Stomach (tissue), 9 donors: ENCODE data around the gene RIN2. TPM values are rescaled to one million over a fixed set of nuclear protein-coding genes. Genes with fewer than 3 reads are reported as not detected.
"Not testable (repeated sequence)": the region's sequence is repeated elsewhere in the genome, so short reads cannot be mapped to it uniquely, and the experiment has no call there.

ENCODE experiments used
- DNase-seq, 2 donors: peaks; one replicate each; pipeline versions ENCODE4 v3.0.0 to v3.0.0-alpha.2; 2013 to 2019
- H3K27ac ChIP-seq, 5 donors: fragments of 200-600 bp in 4 of 5; sonication (generic) in 4 of 5; one replicate each; pipeline ENCODE4 v1.5.1; 2013 to 2019; ENCODE audit warnings: mild to moderate bottlenecking in 1 of 5, moderate library complexity in 1 of 5
- H3K27me3 ChIP-seq, 3 donors: fragments of 200-600 bp; sonication (generic); one replicate each; pipeline ENCODE4 v1.5.1; 2017 to 2019; ENCODE audit warnings: mixed run types in 1 of 3
- H3K36me3 ChIP-seq, 4 donors: fragments of 200-600 bp; sonication (generic); 1 replicate in 3 of 4; 2 replicates in 1 of 4; pipeline ENCODE4 v1.5.1; 2016 to 2019
- H3K4me1 ChIP-seq, 4 donors: fragments of 200-600 bp; sonication (generic); one replicate each; pipeline ENCODE4 v1.5.1; 2016 to 2019
- H3K4me3 ChIP-seq, 4 donors: fragments of 200-600 bp; sonication (generic) in 3 of 4; one replicate each; pipeline ENCODE4 v1.5.1; 2016 to 2019; ENCODE audit warnings: mild to moderate bottlenecking in 1 of 4
- H3K9me3 ChIP-seq, 4 donors: fragments of 200-600 bp; sonication (generic); one replicate each; pipeline ENCODE4 v1.5.1; 2016 to 2019
- EP300 ChIP-seq: sonication (generic); formaldehyde crosslinking; IDR thresholded peaks from one replicate; pipeline ENCODE4 v1.6.1; 2017; ENCODE audit warnings: antibody characterized with exemption
- POLR2A ChIP-seq, 4 donors: fragments of 450-650 bp; IDR thresholded peaks; one replicate each; pipeline ENCODE4 v1.6.1; 2016; ENCODE audit warnings: antibody characterized with exemption in 4 of 4, control low read depth in 2 of 4, mild to moderate bottlenecking in 1 of 4, moderate library complexity in 1 of 4
- POLR2AphosphoS5 ChIP-seq, 3 donors: sonication (generic); formaldehyde crosslinking; IDR thresholded peaks; one replicate each; pipeline ENCODE4 v1.6.1; 2016; ENCODE audit warnings: antibody characterized with exemption in 3 of 3
- WGBS, 5 donors: extraction: QIAGEN DNeasy Blood & Tissue Kit in 3 of 5; methylation state at CpG; one replicate each; pipeline versions ENCODE4 v1.1.5 to v1.1.7; 2013 to 2018; 5-methylcytosine and 5-hydroxymethylcytosine counted together
- intact Hi-C: fragments of 100-400 bp; cut with DNase I; formaldehyde crosslinking; loops from one replicate; pipeline ENCODE4 v1.15.1; 2023; ENCODE audit warnings: low total_unique reads
- polyA plus RNA-seq, 3 donors: library from polyadenylated mRNA; stranded (reverse); fragments of 200-250 nt; gene quantifications; one replicate each; pipeline ENCODE4 v1.2.3, GENCODE V29; 2013
- total RNA-seq, 5 donors: library from RNA; depleted of rRNA; stranded (reverse); fragments of >200 nt; gene quantifications; one replicate each; pipeline versions ENCODE4 v1.1.0 to v1.2.3, GENCODE V29; 2014 to 2016
- TF ChIP-seq, protein P1 (sequence below), 7 experiments: fragments of 450-650 bp in 4 of 7; fragments of 200-600 bp in 3 of 7; sonication (generic) in 3 of 7; IDR thresholded peaks; one replicate each; pipeline ENCODE4 v1.5.1; 2016 to 2019; ENCODE audit warnings: antibody characterized with exemption in 7 of 7, control low read depth in 2 of 7, mild to moderate bottlenecking in 1 of 7
- donor health status: healthy with polysubstance abuse.
- donor health status: Bipolar disorder and iron deficiency.
- donor health status: healthy.

The RIN2 gene
- total and polyA plus RNA-seq, 8 donors = 9.9 to 82.7 (median 27.0) TPM

- 47 to 77% (median 53%) methylated on average over 4 of the region's 4 CpGs for WGBS, 5 donors
- H3K9me3 ChIP-seq = no peaks in the 10 kb centered on the region
- H3K27me3 ChIP-seq = no peaks in the 10 kb centered on the region
- H3K27ac ChIP-seq = peak overlapping the region in 2 of 5 donors; percentile 2 to 6
- TF ChIP-seq EP300 = no peak
- TF ChIP-seq, protein P1, sequence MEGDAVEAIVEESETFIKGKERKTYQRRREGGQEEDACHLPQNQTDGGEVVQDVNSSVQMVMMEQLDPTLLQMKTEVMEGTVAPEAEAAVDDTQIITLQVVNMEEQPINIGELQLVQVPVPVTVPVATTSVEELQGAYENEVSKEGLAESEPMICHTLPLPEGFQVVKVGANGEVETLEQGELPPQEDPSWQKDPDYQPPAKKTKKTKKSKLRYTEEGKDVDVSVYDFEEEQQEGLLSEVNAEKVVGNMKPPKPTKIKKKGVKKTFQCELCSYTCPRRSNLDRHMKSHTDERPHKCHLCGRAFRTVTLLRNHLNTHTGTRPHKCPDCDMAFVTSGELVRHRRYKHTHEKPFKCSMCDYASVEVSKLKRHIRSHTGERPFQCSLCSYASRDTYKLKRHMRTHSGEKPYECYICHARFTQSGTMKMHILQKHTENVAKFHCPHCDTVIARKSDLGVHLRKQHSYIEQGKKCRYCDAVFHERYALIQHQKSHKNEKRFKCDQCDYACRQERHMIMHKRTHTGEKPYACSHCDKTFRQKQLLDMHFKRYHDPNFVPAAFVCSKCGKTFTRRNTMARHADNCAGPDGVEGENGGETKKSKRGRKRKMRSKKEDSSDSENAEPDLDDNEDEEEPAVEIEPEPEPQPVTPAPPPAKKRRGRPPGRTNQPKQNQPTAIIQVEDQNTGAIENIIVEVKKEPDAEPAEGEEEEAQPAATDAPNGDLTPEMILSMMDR (IDR thresholded peaks at IDR 0.05) = peak in 5 of 7 experiments; percentile 17 to 78 (median 25)
- H3K4me1 ChIP-seq = peaks cover 12 to 23% (median 14%) of the 10 kb centered on the region in 4 donors
- H3K36me3 ChIP-seq = peaks cover 0 to 48% (median 35%) of the 10 kb centered on the region in 4 donors
- no peak overlapping the region for H3K4me3 ChIP-seq
- intact Hi-C loops = no loop called here
- DNase-seq = peak in 1 of 2 donors; percentile 50
Measured at GRCh38 chr20:19802492-19803158, 44.6 kb downstream of the RIN2 start.

DNA sequence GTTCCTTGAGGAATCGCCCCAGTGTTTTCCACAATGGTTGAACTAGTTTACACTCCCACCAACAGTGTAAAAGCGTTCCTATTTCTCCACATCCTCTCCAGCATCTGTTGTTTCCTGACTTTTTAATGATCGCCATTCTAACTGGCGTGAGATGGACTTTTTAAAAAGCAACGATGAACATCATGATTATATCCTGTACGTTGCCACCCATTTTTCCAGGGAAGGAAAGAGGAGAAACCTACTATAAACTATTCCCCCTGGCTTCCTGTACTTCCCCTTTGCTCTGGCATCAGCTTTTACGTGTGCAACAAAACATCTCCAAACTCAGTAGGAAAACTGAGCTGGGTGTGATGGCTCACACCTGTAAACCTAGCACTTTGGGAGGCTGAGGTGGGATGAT is 48.2 kb downstream of the RIN2 start:
- peaks cover 13 to 29% (median 18%) of the 10 kb centered on the region in 4 donors for H3K4me1 ChIP-seq
- H3K27me3 ChIP-seq, DNase-seq, H3K4me3 ChIP-seq, H3K9me3 ChIP-seq, intact Hi-C loops: not testable (repeated sequence)
- 76 to 89% (median 85%) methylated on average over 7 of the region's 7 CpGs for WGBS, 5 donors
- peaks cover 0 to 33% (median 32%) of the 10 kb centered on the region in 4 donors for H3K36me3 ChIP-seq
- peak overlapping the region in 4 of 5 donors; percentile 7 to 60 (median 35) for H3K27ac ChIP-seq

- 33 to 43% (median 40%) methylated on average over 4 of the region's 4 CpGs for WGBS, 5 donors
- peaks cover 0 to 30% (median 28%) of the 10 kb centered on the region in 4 donors for H3K36me3 ChIP-seq
- no peak overlapping the region for H3K4me3 ChIP-seq
- peaks cover 13 to 29% (median 18%) of the 10 kb centered on the region in 4 donors for H3K4me1 ChIP-seq
- DNase-seq = no peak
- intact Hi-C loops = no loop called here
- peak overlapping the region in 4 of 5 donors; percentile 7 to 60 (median 35) for H3K27ac ChIP-seq
- TF ChIP-seq, protein P1 (IDR thresholded peaks at IDR 0.05) = no peak
- TF ChIP-seq POLR2A (IDR thresholded peaks at IDR 0.05) = no peak
- no peak for TF ChIP-seq EP300
- TF ChIP-seq POLR2AphosphoS5 (IDR thresholded peaks at IDR 0.05) = no peak
- no peaks in the 10 kb centered on the region for H3K9me3 ChIP-seq
- H3K27me3 ChIP-seq = no peaks in the 10 kb centered on the region
Measured at GRCh38 chr20:19806806-19807190, 48.7 kb downstream of the RIN2 start.

DNA sequence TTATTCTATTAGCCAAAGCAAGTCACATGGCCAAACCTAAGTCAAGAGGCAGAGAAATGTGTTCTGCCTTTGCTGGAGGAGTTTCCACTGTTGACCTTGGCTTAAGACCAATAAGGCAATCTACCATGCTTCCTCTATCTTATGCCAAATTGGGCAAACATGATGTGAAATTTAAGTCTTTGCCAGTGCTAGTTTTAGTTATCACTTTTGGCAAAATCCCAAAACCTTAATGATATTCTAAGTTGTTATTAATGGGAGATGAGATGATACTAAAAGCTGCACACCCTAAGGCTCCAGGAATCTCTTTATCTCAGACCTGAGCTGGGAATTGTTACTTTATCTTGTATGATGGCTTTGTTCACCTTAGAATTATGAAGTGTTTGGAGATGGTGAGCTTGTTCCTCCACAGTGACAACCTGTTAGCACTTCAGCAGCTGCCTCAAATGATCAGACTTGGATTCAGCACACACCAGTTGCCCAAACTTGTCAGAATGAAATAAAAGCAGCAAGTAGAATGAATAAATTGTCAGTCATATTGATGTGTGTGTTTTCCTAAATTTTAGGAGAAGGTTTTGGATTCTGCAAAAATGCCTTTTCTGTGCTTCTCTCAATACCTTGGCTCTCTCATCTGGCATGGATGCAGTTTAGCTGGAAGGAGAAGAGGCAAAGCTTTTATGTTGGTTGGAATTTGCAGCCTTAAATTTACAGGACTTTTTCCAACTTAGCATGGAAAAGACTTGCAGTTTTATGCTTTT is 49.3 kb downstream of the RIN2 start:
- Histone ChIP-seq H3K27me3 (no peaks in the 10 kb centered on the region), H3K36me3 (peaks cover 0 to 24% (median 22%) of the 10 kb centered on the region in 4 donors), H3K27ac (peak overlapping the region in 3 of 5 donors; percentile 7 to 60 (median 38)), H3K9me3 (no peaks in the 10 kb centered on the region), H3K4me1 (peaks cover 13 to 27% (median 18%) of the 10 kb centered on the region in 4 donors), H3K4me3 (no peak overlapping the region)
- TF ChIP-seq POLR2AphosphoS5 (IDR thresholded peaks at IDR 0.05) = peak; percentile 21 to 70 (median 49)
- TF ChIP-seq POLR2A (IDR thresholded peaks at IDR 0.05) = no peak
- TF ChIP-seq, protein P1 (IDR thresholded peaks at IDR 0.05) = no peak
- intact Hi-C loops = no loop called here
- DNase-seq = peak in 1 of 2 donors; percentile 38
